ENCODE data around the gene SMG5.

Gene SMG5

DNA sequence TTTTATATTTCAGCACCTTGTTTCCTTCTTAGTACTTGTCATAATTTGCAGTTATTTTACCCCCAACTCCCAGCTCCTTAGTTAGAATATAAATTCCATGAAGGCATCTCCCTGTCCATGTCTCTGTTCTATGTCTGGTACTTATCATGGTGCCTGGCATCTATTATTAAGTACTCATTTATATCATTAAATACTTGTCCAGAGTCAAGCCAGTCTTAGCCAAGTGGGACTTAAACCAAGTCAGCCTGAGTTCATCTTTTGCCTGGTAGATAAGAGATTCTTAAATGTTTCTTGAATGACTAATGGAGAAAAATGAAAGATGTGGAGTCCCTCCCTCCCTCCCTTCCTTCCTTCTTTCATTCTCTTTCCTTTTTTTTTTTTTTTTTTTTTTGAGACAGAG is 79.3 kb downstream of the SMG5 start:
- no peak for DNase-seq

DNA sequence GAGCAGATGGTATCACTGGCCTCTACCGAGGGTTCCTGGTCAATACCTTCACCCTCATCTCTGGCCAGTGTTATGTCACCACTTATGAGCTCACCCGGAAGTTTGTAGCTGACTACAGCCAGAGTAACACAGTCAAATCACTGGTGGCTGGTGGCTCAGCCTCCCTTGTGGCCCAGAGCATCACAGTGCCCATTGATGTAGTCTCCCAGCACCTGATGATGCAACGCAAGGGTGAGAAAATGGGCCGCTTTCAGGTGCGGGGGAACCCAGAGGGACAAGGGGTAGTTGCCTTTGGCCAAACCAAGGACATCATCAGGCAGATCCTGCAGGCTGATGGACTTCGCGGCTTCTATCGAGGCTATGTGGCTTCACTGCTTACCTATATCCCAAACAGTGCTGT is 82.6 kb downstream of the SMG5 start:
- DNase-seq = no peak
